GM18498 (cell line): ENCODE results near the gene SLC22A16.
"Not testable (repeated sequence)": the region's sequence is repeated elsewhere in the genome, so short reads cannot be mapped to it uniquely, and the experiment has no call there.

Experiments used
- ATAC-seq: cut with Tn5 transposase; IDR thresholded peaks from one replicate; pipeline ENCODE4 v1.9.1; 2021; ENCODE audit warnings: mild to moderate bottlenecking, moderate library complexity; ENCODE audit not compliant: unreplicated experiment

Gene SLC22A16

DNA sequence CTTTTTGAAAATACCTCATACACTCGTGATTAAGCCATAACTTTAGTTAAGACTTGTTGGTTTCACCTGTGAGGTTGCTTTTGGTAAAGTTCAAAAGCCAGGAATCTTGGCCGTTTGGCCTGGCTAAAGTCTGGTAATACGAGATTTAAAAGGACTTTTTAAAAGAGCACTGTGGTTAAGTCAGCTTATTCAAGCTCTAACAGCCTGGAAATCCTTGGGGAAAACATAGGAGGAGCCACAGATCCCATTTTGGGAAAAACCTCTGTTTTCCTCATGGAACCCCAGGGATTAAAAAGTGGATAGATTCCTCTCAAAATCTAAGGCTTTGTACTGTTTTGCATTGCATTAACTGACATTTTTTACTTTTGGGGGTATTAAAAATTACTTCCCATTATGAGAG lies 13.7 kb upstream of the SLC22A16 start:
- ATAC-seq: no peak

DNA sequence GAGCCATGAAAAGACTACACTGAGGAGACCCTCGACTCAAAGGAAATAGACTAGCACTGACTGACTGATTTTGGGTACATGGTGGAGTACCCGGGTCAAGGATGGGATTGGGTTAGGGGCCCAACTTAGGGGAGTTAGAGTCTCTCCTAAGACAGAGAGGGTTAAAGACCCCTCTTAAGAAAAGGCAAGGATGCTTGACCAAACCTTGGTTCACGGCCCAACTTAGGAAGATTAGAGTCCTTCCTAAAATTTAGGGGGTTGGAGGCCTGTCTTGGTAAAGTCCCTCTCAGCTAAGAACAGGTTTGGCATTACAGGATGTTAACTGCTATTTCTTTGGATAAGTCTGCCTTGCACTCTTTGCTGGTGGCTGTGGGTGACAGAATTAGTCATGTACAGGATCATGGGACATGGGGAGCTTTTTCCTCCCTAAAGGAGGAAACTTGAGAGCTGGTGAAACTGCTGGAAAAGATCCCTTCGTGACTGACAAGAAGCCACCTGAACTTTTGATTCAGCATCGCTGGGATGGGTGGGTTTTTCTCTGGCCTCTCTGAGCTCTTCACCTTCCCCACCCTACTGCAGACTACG lies 12.3 kb upstream of the SLC22A16 start:
- ATAC-seq: no peak

DNA sequence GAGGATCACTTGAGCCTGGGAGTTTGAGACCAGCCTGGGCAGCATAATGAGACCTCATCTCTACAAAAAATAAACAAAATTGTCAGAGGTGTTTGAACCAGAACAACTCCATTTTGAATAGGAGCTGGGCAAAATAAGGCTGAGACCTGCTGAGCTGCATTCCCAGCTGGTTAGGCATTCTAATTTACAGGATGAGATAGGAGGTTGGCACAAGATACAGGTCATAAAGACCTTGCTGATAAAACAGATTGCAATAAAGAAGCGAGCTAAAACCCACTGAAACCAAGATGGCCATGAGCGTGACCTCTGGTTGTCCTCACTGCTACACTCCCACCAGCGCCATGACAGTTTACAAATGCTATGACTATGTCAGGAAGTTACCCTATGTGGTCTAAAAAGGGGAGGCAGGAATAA lies 11.6 kb upstream of the SLC22A16 start:
- not testable (repeated sequence) for ATAC-seq

DNA sequence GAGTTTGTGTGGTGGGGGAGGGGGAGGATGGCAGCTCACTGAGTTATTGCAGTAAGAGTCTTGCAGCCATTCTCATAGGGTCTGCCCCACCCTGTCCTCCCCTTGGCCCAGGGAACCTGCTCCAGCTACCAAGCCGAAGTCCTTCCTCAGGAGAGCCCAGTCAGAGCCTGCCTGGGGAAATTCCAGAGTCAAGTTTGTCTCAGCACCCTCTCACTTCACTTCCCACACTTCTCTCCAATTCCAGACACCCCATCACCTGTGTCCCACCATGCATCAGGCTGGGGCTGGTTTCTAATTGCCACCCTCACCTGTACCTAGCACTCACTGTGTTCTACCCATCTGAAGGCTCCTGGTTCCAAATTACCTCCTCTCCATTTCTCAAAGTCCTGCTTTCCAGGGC lies 10.3 kb upstream of the SLC22A16 start:
- no peak for ATAC-seq

DNA sequence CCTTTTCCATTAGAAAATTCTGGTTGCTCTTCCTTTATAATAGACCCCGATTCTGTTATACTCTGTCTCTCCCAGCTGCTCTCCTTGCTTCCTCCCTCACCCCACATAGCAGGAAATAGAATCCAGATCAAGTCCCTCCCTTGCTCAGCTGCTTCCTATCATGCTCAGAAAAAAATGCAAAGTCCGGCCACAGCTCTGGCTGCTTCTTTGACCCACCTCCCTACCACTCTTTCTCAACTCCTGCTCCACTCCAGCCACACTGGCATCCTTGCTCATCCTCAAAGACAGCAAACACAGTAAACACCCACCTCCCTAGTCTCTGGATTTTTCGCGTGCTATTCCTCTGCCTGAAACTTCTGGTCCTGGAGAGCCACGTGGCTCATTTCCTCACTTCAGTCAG lies 9.1 kb upstream of the SLC22A16 start:
- ATAC-seq: no peak

DNA sequence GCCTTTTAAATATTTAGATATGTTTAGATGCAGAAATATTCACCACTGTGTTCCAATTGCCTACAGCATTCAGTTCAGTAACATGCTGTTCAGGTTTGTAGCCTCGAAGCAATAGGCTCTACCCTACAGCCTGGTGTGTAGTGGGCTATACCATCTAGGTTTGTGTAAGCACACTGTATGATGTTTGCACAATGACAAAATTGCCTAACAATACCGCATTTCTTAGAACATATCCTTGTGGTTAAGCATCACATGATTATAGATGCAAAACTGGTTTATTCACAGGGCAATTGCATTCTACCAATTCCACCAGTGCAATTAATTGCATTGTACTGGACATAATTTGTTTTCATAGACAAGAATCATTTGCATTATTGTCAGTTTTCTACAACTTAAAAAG lies 7.9 kb upstream of the SLC22A16 start:
- no peak for ATAC-seq

DNA sequence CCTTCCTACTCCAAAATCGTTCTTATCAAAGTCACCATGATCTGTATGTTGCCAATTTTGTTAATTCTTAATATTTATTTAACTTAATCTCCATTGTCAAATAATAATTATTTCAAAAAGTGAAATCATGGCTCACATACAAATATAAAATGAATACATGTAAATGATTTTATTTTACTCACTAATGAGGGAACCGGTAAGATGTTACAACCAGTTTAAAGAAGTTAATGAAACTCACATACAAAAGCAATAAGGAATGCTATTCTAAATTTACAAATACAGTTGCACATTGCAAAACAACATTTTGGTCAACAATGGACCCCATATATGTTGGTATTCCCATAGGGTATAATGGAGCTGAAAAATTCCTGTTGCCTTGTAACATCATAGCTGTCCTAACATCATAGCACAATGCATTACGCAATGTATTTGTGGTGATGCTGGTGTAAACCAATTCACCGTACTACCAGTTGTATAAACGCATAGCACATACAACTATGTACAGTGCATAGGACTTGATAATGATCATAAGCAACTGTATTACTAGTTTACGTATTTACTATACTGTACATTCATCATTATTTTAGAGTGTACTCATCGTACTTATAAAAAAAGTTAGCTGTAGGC lies 6.5 kb upstream of the SLC22A16 start:
- ATAC-seq: no peak

DNA sequence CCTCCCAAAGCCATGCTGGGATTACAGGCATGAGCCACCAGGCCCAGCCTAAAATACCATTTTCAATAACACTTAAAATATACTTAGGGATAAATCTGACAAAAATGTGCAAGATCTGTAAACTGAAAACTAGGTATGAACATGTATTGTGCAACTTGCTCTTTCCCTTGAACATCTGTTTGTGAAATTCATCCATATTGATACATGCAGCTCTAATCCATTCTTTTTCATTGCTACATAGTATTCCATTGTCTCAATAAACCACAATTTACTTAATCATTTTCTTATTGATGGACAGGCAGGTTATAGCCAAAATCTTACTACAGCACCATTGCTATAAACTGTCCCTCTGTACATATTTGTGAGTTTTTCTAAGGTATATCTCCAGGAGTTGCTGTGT lies 4.7 kb upstream of the SLC22A16 start:
- no peak for ATAC-seq

DNA sequence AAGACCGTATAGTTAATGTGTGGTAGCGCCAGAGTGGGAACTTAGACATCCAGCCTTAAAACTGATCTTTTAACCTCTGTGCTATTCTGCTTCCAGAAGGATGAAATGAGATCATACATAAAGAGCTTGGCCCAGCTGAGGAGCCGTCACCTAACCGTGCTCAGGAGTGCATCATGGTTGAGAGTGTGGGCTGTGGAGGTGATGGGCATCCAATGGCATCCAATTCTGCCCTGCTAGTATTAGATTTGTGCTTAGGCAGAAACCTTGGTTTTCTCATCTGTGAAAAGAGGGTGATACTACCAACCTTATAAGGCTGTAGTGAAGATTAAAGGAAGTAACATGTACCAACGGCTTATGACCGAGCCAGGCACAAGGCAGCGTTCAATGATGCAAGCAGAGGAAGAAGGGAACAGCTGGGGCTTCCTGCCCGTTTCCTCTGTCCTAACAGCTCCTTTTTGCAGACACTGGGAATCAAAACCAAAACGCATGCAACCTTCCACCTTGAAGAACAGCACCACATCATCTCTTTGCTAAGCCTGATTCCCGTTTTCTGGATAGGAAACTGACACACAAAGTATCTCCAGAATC lies 1.3 kb downstream of the SLC22A16 start:
- no peak for ATAC-seq

DNA sequence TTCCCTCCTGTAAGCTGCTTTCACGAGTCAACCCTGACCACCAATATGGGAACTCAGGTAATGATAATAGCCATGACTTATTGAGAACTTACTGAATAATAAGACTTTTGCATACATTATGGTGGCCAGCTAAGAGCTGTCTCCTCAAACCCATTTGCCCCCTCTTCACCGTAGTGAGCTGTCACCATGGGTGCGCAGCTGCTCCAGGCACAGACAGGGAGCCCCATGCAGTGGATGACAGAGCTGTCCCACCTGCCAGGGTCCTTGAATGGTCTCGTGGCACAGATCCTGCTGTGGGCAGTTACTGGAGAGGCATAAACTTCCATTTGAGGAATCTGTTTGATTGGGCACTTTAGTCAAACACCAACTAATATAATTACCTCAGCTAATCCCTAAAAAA lies 1.9 kb downstream of the SLC22A16 start:
- ATAC-seq: no peak

DNA sequence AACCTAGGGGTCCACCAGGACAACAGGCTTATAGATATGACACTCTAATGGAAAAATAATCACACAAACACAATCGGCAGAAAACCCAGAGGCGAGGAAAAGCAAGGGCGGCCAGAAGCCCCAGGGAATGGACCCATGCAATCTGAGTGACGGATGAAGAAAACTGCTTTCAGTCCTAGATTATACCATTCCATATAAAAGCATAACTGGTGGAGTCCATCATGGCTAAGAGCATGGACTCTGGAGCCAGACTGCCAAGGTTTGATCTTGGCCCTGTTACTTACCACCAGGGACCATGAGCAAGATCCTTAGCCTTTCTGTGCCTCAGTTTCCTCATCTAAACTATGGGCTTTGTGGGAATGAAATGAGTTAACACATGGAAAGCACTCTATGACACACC lies 3.7 kb downstream of the SLC22A16 start:
- no peak for ATAC-seq

DNA sequence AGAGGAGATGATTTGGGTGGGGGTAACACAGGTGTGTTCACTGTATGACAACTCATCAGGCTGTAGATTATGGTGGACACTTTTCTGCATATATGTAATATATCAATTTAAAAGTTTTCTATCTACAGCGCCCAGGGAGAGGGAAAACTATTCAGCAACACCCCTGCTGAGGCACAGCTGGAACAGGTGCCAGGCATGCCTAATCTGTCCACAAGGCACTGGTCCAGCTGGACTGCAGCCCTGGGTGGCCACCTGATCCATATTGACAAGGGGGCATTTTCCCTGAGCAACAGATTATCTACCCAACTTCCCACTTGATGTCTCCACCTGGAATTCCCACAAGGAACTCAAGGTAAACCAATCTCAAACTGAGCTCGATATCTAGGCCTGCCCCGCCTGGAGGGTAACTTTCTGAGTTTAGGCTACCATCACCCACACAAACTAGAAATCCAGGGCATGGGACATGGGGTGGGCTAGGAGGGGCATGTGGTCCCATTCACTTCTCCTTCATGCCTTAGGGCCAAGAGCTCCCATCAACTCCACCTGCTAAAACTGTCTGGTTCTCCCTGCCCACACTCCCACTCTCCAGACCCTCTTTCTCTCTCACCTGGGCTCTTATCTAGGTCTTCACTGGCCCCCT lies 4.6 kb downstream of the SLC22A16 start:
- no peak for ATAC-seq

DNA sequence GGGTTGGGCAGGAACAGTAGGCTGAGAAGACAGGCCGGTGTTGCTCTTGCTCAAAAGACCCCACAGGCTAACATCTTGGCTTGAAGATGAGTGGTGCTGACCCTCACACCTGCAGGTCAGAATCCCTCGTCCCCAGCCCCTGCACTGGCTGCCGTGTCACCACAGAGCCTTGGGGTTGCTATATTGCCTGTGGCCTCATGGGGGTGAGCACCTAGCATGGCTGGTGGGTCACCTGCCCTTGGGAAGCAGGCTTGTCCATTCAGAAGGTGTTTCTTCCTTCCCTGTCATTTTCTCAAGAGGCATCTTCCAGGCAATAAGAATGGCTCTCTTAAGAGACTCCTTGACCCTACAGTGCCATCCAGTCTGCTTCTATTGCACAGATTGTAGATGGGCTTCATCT lies 7.7 kb downstream of the SLC22A16 start:
- ATAC-seq: no peak

DNA sequence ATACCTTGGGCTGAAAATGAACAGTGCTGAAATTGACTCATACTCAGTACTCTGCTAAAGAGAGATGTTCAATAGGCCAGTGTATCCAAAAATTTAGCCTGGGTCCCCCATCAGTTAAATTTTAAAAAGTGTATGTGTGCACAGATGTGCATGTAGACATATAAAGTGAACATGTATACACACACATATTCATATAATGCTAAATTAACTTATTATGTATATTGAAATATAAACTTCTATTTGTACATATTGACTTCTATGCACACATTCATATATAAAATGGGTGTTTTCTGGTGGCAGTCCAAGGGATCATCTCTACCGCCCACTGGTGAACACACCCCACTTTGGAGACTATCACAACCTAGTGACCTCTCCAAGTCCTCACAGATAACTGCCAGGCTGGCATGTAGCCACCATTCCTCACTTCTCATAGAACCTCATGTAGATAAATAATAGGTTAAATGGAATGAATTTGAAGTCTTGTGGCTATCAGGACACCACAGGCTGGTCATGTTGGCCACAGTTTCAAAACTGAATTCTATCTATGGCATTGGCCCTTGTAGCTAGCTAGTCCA lies 8.8 kb downstream of the SLC22A16 start:
- ATAC-seq: no peak

DNA sequence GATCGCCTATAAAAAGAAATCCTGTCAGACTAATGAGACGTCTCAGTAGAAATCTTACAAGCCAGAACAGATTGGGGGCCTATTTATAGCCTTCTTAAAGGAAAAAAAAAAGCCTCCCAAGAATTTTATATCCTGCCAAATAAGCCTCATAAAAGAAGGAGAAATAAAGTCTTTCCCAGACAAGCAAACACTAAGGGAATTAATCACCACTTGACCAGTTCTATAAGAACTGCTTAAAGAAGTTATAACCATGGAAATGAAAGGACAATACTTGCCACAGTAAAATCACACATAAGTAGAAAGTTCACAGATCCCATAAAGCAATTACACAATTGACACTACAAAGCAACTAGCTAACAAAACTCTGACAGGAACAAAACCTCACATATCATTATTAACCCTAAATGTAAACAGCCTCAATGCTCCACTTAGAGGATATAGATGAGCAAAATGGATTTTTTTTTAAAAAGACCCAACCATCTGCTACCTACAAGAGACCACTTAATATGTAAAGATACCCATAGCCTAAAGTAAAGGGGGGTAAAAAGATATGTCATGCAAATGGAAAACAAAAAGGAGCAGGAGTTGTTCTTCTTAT lies 13.4 kb downstream of the SLC22A16 start:
- ATAC-seq: no peak

DNA sequence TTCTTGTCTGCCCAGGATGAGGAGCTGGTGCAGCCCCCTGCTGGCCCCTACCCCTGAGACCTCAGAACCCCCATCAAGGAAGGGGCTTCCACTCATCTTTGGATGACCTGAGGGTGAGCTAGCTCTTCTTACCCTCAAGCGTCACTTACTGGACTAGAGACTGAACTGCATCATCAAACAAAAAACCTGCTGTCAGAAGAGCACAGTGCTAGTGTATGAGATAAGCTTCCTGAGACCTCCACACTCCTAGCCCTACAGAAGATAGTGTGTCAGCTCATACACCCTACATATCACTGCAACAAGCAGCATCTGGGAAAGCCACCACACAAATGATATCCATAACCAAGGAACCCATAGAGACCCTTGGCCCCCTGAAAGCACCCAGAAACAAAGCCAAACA lies 15.0 kb downstream of the SLC22A16 start:
- ATAC-seq: no peak

DNA sequence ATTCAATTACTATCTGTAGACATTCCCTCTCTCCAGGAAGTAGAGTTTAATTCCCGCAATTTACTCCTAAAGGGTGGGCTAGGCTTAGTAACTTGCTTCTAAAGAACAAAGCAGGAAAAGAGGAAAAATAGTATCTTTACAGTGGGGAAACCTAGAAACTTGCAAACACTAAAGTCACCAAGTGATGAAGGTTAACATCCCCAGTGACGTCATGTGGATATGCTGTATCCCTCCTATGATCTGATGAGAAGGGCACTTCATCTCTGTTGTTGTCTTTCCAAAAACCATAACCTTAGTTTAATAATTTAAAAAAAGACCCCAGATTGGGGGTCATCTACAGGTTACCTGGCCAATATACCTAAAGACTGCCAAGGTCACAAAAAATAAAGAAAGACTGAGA lies 17.3 kb downstream of the SLC22A16 start:
- no peak for ATAC-seq

DNA sequence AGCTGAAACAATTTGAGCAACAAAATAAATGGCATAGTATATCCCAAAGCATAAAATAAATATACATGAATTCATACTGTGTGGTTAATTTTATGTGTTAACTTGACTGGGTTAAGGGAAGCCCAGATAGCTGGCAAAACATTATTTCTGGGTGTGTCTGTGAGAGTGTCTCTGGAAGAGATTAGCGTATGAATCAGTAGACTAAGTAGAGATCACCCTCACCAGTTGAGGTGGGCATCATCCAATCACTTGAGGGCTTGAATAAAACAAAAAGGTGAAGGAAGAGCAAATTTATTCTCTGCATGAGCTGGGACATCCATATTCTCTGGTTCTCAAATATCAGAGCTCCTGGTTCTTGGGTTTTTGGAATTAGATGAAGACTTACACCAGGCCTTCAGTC lies 17.9 kb downstream of the SLC22A16 start:
- ATAC-seq: no peak

DNA sequence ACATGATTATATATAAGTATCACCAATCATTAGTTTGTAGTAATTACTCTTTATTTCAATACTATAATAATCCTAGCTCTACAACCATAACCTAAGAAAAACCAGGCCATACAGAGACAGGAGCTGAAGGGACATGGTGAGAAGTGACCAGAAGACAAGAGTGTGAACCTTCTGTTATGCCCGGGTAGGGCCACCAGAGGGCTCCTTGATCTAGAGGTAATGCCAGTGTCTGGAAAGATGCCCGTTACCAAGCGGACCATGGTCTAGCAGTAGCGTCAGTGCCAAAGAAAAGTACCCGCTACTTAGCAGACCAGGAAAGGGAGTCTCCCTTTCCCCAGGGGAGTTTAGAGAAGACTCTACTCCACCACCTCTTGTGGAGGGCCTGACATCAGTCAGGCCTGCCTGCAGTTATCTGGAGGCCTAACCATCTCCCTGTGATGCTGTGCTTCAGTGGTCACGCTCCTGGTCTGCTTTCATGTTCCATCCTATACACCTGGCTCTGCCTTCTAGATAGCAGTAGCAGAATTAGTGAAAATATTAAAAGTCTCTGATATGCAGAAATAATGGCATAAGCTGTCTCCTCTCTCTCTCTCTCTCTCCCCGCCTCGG lies 18.7 kb downstream of the SLC22A16 start:
- not testable (repeated sequence) for ATAC-seq

DNA sequence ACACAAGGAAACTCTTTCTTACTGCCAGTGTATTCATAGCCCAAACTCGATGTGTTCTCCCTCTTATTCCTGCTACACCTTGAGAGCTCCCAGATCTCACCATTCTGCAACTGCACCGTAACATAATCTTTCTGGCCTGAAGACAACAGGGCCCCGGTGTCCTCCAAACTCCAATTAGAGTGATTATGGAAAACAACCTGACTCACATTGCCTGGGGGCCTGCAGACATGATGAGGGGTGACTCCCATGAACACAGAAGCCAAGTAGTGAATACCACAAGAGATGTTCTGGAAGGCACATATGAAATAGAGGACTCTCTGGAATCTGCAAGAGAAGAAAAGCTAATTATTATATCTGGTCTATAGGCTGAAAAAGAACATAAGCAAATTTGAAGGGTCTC lies 19.7 kb downstream of the SLC22A16 start:
- no peak for ATAC-seq

DNA sequence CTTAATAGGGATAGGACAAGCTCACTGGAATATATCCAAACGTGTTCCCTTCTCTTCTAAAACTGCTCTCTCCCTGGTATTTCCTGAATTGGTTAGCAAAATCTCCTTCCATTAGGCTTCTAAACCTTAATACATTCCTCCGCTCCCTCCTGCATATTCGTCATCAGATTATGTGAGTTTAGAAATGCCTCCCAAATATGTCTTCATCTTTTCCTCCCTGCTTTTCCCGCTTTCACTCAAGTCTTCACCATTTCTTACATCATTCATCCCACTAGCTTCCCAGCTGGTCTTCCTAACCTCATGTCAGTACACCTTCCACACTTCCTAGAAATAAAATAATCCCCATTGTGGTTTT lies 26.9 kb downstream of the SLC22A16 start:
- no peak for ATAC-seq
